Body of pancreas (tissue), 4 donors: Measurements from ENCODE around the gene TRIM44.

ENCODE experiments used
- POLR2A ChIP-seq, 3 donors: fragments of 450-650 bp; IDR thresholded peaks; one replicate each; pipeline ENCODE4 v1.6.1; 2016; ENCODE audit warnings: antibody characterized with exemption in 3 of 3, mild to moderate bottlenecking in 2 of 3
- TF ChIP-seq, protein P1 (sequence below), 7 experiments: fragments of 450-650 bp in 4 of 7; fragments of 200-600 bp in 3 of 7; sonication (generic) in 3 of 7; IDR thresholded peaks; one replicate each; pipeline ENCODE4 v1.5.1; 2016 to 2019; ENCODE audit warnings: antibody characterized with exemption in 7 of 7

DNA sequence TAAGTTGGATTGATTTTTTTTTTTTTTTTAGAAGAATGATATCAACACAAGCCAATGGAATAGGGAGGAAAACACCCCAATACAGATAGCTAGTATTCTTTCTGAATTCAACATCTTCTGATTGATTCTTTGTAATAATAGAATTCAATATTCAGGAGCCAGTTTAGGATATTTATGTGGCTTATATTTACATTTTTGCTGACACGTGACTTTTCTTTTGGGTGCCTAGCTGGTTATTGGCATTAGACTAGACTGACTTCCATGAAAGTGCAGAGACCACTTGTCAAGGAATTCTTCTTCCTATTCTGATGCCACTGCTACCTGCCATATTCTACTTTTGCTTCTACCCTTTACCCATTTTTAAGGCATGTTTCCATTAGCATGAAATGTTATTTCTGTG lies 16.4 kb downstream of the TRIM44 start:
- TF ChIP-seq, protein P1, sequence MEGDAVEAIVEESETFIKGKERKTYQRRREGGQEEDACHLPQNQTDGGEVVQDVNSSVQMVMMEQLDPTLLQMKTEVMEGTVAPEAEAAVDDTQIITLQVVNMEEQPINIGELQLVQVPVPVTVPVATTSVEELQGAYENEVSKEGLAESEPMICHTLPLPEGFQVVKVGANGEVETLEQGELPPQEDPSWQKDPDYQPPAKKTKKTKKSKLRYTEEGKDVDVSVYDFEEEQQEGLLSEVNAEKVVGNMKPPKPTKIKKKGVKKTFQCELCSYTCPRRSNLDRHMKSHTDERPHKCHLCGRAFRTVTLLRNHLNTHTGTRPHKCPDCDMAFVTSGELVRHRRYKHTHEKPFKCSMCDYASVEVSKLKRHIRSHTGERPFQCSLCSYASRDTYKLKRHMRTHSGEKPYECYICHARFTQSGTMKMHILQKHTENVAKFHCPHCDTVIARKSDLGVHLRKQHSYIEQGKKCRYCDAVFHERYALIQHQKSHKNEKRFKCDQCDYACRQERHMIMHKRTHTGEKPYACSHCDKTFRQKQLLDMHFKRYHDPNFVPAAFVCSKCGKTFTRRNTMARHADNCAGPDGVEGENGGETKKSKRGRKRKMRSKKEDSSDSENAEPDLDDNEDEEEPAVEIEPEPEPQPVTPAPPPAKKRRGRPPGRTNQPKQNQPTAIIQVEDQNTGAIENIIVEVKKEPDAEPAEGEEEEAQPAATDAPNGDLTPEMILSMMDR (IDR thresholded peaks at IDR 0.05) = no peak
- no peak for TF ChIP-seq POLR2A (IDR thresholded peaks at IDR 0.05)
